SU-DHL-6 (cell line): ENCODE results near the gene BDKRB2.

ENCODE experiments used
- H2AFZ ChIP-seq: fragments of 200-600 bp; sonication (generic); 2 replicates; pipeline ENCODE4 v1.6.1; 2014; ENCODE audit warnings: low read depth, mild to moderate bottlenecking, moderate library complexity, mixed read lengths, antibody characterized with exemption, low read length; ENCODE audit not compliant: severe bottlenecking
- H3F3A ChIP-seq: fragments of 200-600 bp; shearing (Covaris generic); 2 replicates; pipeline ENCODE4 v1.6.0; 2016; ENCODE audit warnings: antibody characterized with exemption, mild to moderate bottlenecking; ENCODE audit not compliant: insufficient read depth
- H3K27ac ChIP-seq: fragments of 200-600 bp; sonication (generic); 2 replicates; pipeline ENCODE4 v1.5.1; 2016; ENCODE audit warnings: low read depth, mild to moderate bottlenecking, low read length, moderate library complexity, mixed read lengths
- H3K27me3 ChIP-seq: fragments of 200-600 bp; sonication (generic), shearing (Covaris generic); 2 replicates; pipeline ENCODE4 v1.6.0; 2014; ENCODE audit warnings: mild to moderate bottlenecking, low read length
- H3K36me3 ChIP-seq: fragments of 200-600 bp; sonication (generic); 2 replicates; pipeline ENCODE4 v1.6.1; 2014; ENCODE audit warnings: mild to moderate bottlenecking, low read length, mixed read lengths
- H3K4me2 ChIP-seq: fragments of 300-600, 200-600 bp; shearing (Covaris generic), sonication (generic); 2 replicates; pipeline ENCODE4 v1.6.0; 2014; ENCODE audit warnings: low read length, low read depth, mild to moderate bottlenecking; ENCODE audit not compliant: poor library complexity, severe bottlenecking
- H3K4me3 ChIP-seq: fragments of 200-600 bp; sonication (generic); 2 replicates; pipeline ENCODE4 v1.5.1; 2014; ENCODE audit warnings: antibody characterized with exemption, low read length, mild to moderate bottlenecking, mixed read lengths; ENCODE audit not compliant: insufficient read depth, poor library complexity, severe bottlenecking
- H3K79me2 ChIP-seq: fragments of 200-600 bp; sonication (generic); 2 replicates; pipeline ENCODE4 v1.6.1; 2014; ENCODE audit warnings: mild to moderate bottlenecking, low read length, moderate library complexity; ENCODE audit not compliant: insufficient read depth
- H3K9ac ChIP-seq: fragments of 200-600 bp; sonication (generic); 2 replicates; pipeline ENCODE4 v1.7.0; 2014; ENCODE audit warnings: mild to moderate bottlenecking, low read length
- H3K9me2 ChIP-seq: fragments of 200-600 bp; sonication (generic); replicated peaks from 2 replicates; pipeline ENCODE4 v1.6.1; 2014; ENCODE audit warnings: low read length; ENCODE audit not compliant: insufficient read depth
- H3K9me3 ChIP-seq: fragments of 200-600 bp; sonication (generic); 2 replicates; pipeline ENCODE4 v1.6.1; 2014; ENCODE audit warnings: low read length, mixed read lengths; ENCODE audit not compliant: insufficient read depth
- H4K20me1 ChIP-seq: fragments of 200-600 bp; sonication (generic); 2 replicates; pipeline ENCODE4 v1.6.1; 2014; ENCODE audit warnings: low read depth, mild to moderate bottlenecking, antibody characterized with exemption, low read length, moderate library complexity, mixed read lengths
- CTCF ChIP-seq: fragments of 200-600 bp; sonication (generic); IDR thresholded peaks from one replicate; pipeline ENCODE4 v1.5.1; 2017; ENCODE audit warnings: antibody characterized with exemption, mild to moderate bottlenecking, low read length, moderate library complexity; ENCODE audit not compliant: insufficient read depth, poor library complexity, severe bottlenecking
- EZH2phosphoT487 ChIP-seq: fragments of 200-600 bp; sonication (generic), shearing (Covaris generic); conservative IDR thresholded peaks from 2 replicates; pipeline ENCODE4 v1.6.1; 2018; ENCODE audit warnings: mild to moderate bottlenecking, antibody characterized with exemption, low read length, moderate library complexity, mixed read lengths

BDKRB2 gene

DNA sequence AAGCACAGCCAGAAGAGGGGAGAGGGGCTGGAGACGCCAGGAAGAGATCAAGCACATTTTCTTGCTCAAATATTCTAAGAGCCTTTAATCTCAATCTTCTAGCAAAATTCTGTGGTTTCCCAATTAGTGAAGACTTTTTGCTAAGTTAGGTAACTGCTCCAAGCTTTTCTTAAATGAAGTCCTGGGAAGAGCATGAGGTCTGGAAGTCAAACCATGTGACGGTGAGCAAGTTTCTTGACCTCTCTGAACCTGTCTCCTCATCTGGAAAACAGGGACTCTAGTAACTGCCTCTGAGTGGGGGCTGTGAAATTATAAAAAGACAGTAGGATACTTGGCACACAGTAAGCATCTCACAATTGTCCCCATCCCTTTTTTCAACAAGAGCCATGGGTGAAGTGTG is 75.5 kb downstream of the BDKRB2 start:
- Histone ChIP-seq H3K27me3 (no peaks in the 10 kb centered on the region), H4K20me1 (no peaks in the 10 kb centered on the region), H3K9ac (no peak overlapping the region), H2AFZ (no peak overlapping the region), H3K79me2 (no peaks in the 10 kb centered on the region), H3K4me3 (no peak overlapping the region), H3K4me2 (no peak overlapping the region), H3K27ac (no peak overlapping the region), H3K9me3 (no peaks in the 10 kb centered on the region), H3K9me2 (no peaks in the 10 kb centered on the region), H3K36me3 (no peaks in the 10 kb centered on the region), H3F3A (no peaks in the 10 kb centered on the region)
- no peak for TF ChIP-seq EZH2phosphoT487
- no peak for TF ChIP-seq CTCF

DNA sequence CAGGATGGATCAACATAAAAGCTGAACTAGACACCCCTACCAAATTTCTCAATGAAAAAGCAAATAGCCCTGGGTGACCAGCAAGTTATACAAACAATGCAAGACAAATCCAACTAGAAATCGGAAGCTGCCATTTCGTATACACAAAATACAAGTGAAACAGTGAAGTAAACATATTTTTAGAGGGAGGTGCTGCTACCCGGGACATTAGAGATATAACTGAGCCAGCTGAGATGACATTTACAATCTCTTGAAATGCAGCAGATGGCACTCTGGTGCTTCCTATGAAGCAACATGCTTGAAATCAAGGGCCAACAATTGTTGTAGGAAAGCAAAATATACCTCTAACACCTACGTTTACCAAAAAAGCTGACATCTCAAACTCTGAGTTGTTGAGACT is 76.8 kb downstream of the BDKRB2 start:
- Histone ChIP-seq H3K4me2 (no peak overlapping the region), H3K79me2 (no peaks in the 10 kb centered on the region), H3K27ac (no peak overlapping the region), H3K9me3 (no peaks in the 10 kb centered on the region), H2AFZ (no peak overlapping the region), H3K4me3 (no peak overlapping the region), H3K27me3 (no peaks in the 10 kb centered on the region), H3K9me2 (no peaks in the 10 kb centered on the region), H3K36me3 (no peaks in the 10 kb centered on the region), H4K20me1 (no peaks in the 10 kb centered on the region), H3F3A (no peaks in the 10 kb centered on the region), H3K9ac (no peak overlapping the region)
- no peak for TF ChIP-seq CTCF
- TF ChIP-seq EZH2phosphoT487: no peak

- Histone ChIP-seq H3K36me3 (no peaks in the 10 kb centered on the region), H3K27me3 (no peaks in the 10 kb centered on the region), H4K20me1 (no peaks in the 10 kb centered on the region), H3K9ac (no peak overlapping the region), H3K9me3 (no peaks in the 10 kb centered on the region), H3K9me2 (no peaks in the 10 kb centered on the region), H3K4me2 (no peak overlapping the region), H3F3A (no peaks in the 10 kb centered on the region), H3K27ac (no peak overlapping the region), H2AFZ (no peak overlapping the region), H3K79me2 (no peaks in the 10 kb centered on the region), H3K4me3 (no peak overlapping the region)
- TF ChIP-seq CTCF (no peak), EZH2phosphoT487 (no peak)
Measured at GRCh38 chr14:96284008-96284407, 79.4 kb downstream of the BDKRB2 start.

- no peak overlapping the region for H3K4me3 ChIP-seq
Measured at GRCh38 chr14:96284430-96284829, 79.8 kb downstream of the BDKRB2 start.

More at GRCh38 chr14:96284430-96284829, 79.8 kb downstream of the BDKRB2 start:
- H3K79me2 ChIP-seq: no peaks in the 10 kb centered on the region
- TF ChIP-seq EZH2phosphoT487: no peak
- no peak for TF ChIP-seq CTCF
- H3K9me2 ChIP-seq: no peaks in the 10 kb centered on the region
- no peaks in the 10 kb centered on the region for H3K9me3 ChIP-seq
- H4K20me1 ChIP-seq: no peaks in the 10 kb centered on the region
- no peaks in the 10 kb centered on the region for H3K36me3 ChIP-seq
- no peaks in the 10 kb centered on the region for H3K27me3 ChIP-seq
- H3K27ac ChIP-seq: no peak overlapping the region
- H3K9ac ChIP-seq: no peak overlapping the region
- no peaks in the 10 kb centered on the region for H3F3A ChIP-seq
- H3K4me2 ChIP-seq: no peak overlapping the region
- no peak overlapping the region for H2AFZ ChIP-seq
